ENCODE data around the gene PLD2.
"Not testable (repeated sequence)": the region's sequence is repeated elsewhere in the genome, so short reads cannot be mapped to it uniquely, and the experiment has no call there.

The PLD2 gene

GRCh38 chr17:4858068-4858881, 51.3 kb downstream of the PLD2 start:
- DNase-seq = no peak

DNA sequence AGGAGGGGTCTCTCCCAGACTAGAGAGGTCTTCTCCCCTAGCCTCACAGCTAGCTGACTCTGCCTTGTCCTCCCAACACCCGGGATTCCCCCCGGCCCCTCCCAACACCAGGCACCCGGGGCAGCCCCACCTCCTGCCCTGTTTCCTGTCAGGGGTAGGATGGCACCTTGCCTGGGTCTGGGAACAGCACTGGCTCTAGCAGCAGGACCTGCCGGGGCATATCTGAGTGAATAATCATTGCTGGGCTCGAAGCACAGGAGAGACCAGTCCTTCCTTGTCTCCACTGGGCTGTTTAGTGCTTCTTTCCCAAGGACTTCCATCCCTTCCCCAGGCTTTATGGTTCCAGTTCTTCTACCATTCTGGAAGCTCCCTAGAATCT, 51.9 kb downstream of the PLD2 start:
- DNase-seq = no peak

DNA sequence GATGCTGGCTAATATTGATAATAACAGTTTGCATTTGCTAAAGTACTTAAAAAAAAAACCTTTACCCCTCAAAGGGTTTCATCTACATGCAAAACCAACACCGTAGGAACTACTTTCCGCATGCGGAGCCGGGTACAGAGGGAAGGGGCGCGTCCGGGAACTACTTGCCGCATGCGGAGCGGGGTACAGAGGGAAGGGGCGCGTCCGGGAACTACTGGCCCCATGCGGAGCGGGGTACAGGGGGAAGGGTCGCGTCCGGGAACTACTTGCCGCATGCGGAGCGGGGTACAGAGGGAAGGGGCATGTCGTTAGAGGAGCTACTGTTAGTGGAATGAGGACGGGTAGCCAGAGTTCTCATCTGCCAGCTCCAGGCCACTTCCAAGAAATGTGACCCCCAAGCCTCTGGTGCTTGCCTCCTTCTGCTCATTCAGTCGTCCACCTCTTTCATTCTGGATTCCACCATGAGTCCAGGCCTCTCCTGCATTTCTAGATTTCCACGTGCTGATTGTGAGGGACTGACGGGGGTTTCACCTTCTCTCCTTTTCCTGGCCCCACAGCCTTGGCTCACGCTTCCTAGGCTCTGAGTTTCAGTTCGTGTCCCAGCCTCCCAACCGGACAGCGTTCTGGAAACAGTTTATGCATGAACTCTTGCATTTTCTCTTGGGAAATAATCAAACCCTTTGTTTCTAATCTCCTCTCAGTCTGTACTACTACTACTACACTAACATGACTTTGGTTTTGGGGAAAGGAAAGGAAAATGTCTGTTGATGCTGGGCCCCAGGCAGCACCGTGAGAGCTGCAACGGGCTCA, 53.1 kb downstream of the PLD2 start:
- DNase-seq = no peak

DNA sequence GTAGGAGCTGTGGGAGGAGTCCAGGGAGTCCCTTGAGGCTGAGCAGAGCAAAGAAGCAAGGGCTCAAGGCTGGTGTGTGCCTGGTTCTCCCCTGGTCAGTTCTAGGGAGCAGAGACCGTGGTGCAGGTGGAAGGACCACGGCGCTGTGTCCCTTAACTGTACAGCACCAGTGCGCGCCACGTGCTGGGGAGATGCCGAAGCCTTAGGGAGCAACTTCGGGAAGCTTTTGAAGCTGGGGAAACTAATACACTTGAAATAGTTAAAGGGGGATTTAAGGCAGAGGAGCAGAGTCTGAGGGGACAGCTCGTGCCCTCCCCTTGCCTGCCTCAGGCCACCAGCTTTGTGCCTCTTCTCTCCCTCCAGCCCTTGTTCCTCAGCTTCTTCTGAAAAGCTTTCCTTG, 53.7 kb downstream of the PLD2 start:
- DNase-seq = no peak

- DNase-seq = no peak
Observed at GRCh38 chr17:4861052-4861451, 54.1 kb downstream of the PLD2 start.

GRCh38 chr17:4862720-4863119, 55.8 kb downstream of the PLD2 start:
- DNase-seq = no peak

DNA sequence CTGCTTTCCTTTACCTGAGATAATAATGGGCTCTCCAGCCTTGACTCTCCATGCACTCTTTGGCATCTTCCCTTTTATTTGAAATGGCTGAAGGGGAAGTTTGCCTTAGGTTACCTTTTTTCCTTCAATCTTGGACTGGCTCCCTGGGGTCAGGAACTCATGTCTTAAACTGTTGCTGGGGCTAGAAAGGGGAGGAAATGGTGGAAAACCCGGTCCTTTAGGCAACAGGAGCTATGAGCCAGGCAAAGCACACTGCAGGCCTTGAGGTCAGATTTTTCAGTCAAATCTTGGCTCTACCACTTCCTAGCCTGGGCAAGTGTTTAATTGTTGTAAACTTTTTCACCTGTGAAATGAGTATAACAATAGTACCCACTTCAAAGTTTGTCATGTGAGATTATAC, 56.4 kb downstream of the PLD2 start:
- DNase-seq = no peak

DNA sequence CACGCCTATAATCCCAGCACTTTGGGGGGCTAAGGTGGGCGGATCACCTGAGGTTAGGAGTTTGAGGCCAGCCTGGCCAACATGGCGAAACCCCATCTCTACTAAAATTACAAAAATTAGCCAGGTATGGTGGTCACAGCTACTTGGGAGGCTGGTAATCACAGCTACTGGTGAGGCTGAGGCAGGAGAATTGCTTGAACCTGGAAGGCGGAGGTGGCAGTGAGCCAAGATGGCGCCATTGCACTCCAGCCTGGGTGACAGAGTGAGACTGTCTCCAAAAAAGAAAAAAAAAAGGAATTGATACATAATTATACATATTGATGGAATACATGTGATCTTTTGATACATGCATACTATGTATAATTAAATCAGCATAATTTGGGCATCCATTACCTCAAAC, 60.6 kb downstream of the PLD2 start:
- DNase-seq = not testable (repeated sequence)

GRCh38 chr17:4869058-4869998, 62.4 kb downstream of the PLD2 start:
- DNase-seq = not testable (repeated sequence)

- DNase-seq = no peak
Observed at GRCh38 chr17:4870855-4871254, 63.9 kb downstream of the PLD2 start.

DNA sequence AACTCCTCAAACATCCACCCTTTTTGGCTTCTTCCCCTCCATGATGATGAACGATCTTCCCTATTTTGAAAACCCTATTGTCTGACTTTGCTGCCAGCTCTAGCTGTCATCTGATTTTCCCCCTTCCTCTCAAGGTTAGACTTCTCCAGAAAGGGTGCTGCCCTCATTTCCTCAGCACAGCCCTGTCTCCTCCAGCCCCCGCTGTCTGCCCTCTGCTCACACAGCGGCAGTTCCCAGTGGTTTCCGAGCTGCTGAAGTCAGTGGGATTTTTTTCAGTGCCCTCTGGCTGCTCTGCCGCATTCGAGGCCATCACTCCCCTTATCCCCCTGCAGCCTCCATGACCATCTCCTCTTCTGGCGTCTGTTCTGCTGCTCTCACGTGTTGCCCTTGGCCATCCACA, 65.8 kb downstream of the PLD2 start:
- no peak for DNase-seq
